GM12891 (cell line): ENCODE results near the gene PKNOX2.

ENCODE experiments used
- DNase-seq: peaks from one replicate; pipeline ENCODE4 v3.0.0; 2011; ENCODE audit warnings: low spot score; ENCODE audit not compliant: insufficient read length
- FAIRE-seq: peaks from 2 replicates; lab custom pipeline; 2011; peaks lifted over from hg19 to GRCh38; lab: Jason Lieb, UNC
- PAX5 ChIP-seq: IDR thresholded peaks from 2 replicates; pipeline ENCODE4 v1.6.1; 2011; ENCODE audit warnings: low read length, moderate library complexity, mild to moderate bottlenecking; ENCODE audit not compliant: insufficient read depth, severe bottlenecking
- POLR2A ChIP-seq: IDR thresholded peaks from 2 replicates; pipeline ENCODE4 v1.6.1; 2011; ENCODE audit warnings: low read depth, low read length, control low read depth
- POLR2AphosphoS5 ChIP-seq: IDR thresholded peaks from 2 replicates; pipeline ENCODE4 v1.6.1; 2011; ENCODE audit warnings: low read depth, low read length, control low read depth
- POU2F2 ChIP-seq: IDR thresholded peaks from 2 replicates; pipeline ENCODE4 v1.6.1; 2011; ENCODE audit warnings: low read depth, mild to moderate bottlenecking, control low read depth, low read length, moderate library complexity
- SPI1 ChIP-seq: IDR thresholded peaks from 2 replicates; pipeline ENCODE4 v1.6.1; 2011; ENCODE audit warnings: low read depth, low read length, control low read depth
- TAF1 ChIP-seq: IDR thresholded peaks from 2 replicates; pipeline ENCODE4 v1.6.1; 2011; ENCODE audit warnings: low read depth, low read length, control low read depth

PKNOX2 gene

DNA sequence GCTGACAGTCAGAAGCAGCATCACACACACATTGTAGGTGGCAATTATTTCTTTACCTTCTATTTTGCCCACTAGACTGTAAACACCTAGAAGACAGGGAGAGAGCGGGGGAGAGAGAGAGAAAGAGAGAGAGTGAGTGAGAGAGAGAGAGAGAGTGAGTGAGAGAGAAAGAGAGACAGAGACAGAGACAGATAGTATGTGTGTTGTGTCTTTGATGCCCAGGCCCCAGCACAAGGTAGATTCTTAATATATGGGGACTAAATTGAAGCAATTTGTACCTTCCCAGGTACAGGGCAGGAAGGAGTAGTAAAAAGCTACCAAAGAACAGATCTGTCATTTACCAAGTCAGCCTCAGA, 163.7 kb downstream of the PKNOX2 start:
- DNase-seq: no peak
- no peak for TF ChIP-seq POU2F2
- TF ChIP-seq POLR2AphosphoS5: no peak
- TF ChIP-seq TAF1: no peak
- no peak for TF ChIP-seq SPI1
- TF ChIP-seq POLR2A: no peak
- TF ChIP-seq PAX5: no peak
- no peak for FAIRE-seq

DNA sequence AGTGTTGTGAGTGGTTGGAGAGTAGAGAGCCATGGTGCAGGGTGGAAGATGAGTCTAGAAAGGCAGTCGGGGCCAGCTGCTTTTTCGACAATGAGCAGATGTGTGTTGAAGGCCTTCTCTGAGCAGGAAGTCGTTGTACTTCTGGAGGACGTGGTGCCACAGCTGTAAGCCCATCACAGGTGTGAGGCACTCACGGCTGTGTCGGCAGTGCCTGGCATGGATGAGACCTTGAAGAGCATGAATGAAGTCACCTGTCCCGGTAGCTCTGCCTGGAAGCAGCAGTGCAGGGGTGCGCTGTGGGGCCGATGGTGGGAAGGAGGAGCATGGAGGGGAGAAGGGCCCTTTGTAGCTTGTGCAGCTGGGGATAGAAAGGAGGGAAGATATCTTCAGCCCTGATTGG, 165.2 kb downstream of the PKNOX2 start:
- FAIRE-seq (no peak), DNase-seq (no peak)
- no peak for TF ChIP-seq POLR2AphosphoS5
- no peak for TF ChIP-seq POU2F2
- TF ChIP-seq TAF1: no peak
- TF ChIP-seq PAX5: no peak
- no peak for TF ChIP-seq SPI1
- TF ChIP-seq POLR2A: no peak

- FAIRE-seq (no peak), DNase-seq (no peak)
- TF ChIP-seq PAX5 (no peak), SPI1 (no peak), POU2F2 (no peak), POLR2AphosphoS5 (no peak), POLR2A (no peak), TAF1 (no peak)
These were observed 166.1 kb downstream of the PKNOX2 start for GRCh38 chr11:125330462-125331325.

DNA sequence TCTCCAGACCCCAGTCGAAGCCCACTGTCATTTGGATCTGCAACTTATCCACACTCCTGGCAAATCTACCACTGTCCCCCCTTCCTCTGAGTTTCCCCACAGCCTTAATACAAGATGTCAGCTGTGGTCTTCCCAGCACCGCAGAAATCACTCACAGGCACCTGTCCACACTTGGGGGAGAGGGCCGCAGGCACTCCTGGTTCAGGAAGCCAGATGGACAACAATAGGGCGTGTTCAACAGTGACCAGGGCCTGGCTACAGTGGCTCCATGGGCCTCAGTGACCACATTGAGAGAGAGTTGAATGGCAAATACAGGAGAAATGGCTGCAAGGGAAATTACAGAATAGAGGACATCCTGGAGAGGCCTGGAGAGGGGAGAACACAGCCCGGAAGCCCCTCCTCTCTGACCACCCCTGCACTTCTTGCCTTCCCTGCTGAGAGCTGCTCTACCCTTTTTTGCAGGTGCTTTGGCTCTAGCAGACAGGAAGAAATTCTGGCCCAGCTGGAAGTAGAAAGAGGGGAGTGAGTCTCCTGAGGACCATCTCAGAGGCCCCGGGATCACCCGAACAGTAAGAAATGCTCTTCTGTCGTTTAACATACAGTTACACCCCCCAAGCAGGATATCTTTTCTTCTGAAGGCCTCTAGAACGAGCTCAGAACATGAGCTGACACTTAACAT, 166.9 kb downstream of the PKNOX2 start:
- FAIRE-seq: no peak
- no peak for DNase-seq
- TF ChIP-seq PAX5: no peak
- TF ChIP-seq POU2F2: no peak
- no peak for TF ChIP-seq POLR2A
- TF ChIP-seq SPI1: no peak
- TF ChIP-seq POLR2AphosphoS5: no peak
- TF ChIP-seq TAF1: no peak

DNA sequence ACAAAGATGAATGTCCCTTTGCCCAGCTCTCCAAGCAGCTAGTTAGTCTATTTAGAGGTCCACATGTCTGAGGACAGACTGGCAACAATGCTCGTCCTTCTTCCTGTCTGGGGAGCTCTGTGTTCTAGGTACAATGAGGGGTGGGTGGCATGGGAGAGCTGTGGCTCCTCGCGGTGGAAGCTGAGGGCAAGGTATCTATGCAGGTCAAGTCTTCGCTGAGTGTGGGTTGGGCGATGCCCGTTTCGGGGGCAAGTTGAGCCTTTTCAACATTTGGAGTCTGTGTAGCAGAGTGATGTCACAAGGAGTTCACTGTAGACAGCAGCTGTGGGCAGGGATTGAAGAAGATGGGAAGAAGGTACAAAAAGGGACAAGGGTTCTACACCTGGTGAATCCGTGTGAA, 168.3 kb downstream of the PKNOX2 start:
- FAIRE-seq (no peak), DNase-seq (no peak)
- TF ChIP-seq POU2F2: no peak

DNA sequence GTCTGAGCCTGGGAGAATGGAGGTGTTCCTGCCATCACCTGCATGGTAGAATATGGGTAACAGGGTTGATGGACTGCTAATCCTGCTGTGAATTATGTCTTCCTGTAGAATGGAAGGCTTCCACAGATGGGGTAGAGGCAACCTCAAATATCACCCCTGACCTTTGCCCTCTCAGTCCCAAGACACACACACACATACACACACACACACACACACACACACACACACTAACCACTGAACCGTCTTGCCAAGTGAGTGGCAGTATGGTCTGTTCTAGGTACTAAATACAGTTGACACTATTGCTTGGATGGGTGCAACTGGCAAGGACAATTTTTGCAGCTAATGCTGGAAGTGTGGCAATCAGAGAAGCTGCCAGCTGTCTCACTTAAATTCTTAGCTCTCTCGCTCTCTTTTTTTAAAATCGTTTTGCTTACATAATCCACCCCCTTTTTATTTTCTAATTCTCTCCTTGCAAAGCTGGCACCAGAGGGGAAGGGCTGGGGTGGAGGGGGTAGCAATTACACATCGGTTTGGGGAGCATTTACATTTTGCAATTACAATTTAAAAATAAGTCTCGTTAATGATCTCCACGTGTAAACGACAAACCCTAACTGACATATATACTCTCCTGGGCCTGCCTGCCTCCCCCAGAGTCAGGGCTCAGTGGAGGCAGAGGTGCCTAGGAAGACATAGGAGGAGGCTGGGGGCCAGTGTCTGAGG, 169.0 kb downstream of the PKNOX2 start:
- FAIRE-seq (no peak), DNase-seq (no peak)
- TF ChIP-seq SPI1 (no peak), POU2F2 (no peak), PAX5 (no peak), POLR2AphosphoS5 (no peak), POLR2A (no peak), TAF1 (no peak)

- TF ChIP-seq POLR2A: no peak
- no peak for TF ChIP-seq POLR2AphosphoS5
- no peak for TF ChIP-seq TAF1
- no peak for TF ChIP-seq POU2F2
- no peak for FAIRE-seq
- DNase-seq: no peak
These were observed 170.6 kb downstream of the PKNOX2 start for GRCh38 chr11:125335106-125335505.

DNA sequence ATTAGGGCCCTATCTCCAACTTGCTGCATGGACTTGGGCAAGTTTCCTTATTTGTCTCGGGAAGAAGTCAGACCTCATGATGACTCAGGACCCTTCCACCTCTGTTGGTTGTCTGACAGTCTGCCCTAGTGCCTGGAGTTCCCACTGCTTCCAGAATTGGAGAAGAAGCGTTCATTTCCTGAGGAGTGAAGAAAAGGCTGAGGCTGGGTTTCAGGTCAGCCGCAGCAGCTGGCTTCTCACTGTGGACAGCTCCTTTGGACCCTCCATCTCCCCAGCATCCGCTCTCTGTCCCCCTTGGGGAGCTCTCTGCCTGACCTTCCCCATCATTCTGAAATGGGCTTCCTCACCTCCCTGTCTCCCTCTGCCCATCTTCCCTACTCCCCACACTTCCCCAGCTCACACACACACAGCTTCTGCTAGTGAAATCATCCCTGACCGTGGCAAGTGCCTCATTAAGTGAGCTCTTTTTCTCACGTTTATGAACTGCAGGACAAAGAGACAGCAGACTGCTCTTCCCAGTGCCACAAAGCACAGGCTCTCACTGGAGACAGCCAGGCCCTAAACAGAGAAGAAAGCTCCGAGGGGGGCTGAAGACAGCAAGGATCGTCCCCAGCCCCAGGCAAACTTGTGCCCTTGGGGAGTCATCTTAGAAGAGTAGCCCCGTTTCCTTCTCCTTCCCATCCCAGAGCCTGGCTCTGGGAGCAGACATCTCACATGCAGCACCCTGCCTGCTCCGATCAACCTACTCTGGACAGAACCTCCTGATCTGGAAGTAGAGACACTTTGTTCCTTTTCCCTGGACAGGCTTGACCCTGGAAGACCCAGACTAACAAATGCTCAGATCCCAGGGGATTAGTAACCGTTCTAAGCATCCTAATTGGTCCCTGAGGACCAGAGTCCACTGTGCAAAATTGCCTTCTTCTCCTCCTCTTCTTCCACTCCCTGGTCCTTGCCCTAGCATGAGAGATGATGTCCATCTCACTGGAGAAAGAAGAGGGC, 173.6 kb downstream of the PKNOX2 start:
- no peak for TF ChIP-seq POLR2A
- DNase-seq (no peak), FAIRE-seq (no peak)

DNA sequence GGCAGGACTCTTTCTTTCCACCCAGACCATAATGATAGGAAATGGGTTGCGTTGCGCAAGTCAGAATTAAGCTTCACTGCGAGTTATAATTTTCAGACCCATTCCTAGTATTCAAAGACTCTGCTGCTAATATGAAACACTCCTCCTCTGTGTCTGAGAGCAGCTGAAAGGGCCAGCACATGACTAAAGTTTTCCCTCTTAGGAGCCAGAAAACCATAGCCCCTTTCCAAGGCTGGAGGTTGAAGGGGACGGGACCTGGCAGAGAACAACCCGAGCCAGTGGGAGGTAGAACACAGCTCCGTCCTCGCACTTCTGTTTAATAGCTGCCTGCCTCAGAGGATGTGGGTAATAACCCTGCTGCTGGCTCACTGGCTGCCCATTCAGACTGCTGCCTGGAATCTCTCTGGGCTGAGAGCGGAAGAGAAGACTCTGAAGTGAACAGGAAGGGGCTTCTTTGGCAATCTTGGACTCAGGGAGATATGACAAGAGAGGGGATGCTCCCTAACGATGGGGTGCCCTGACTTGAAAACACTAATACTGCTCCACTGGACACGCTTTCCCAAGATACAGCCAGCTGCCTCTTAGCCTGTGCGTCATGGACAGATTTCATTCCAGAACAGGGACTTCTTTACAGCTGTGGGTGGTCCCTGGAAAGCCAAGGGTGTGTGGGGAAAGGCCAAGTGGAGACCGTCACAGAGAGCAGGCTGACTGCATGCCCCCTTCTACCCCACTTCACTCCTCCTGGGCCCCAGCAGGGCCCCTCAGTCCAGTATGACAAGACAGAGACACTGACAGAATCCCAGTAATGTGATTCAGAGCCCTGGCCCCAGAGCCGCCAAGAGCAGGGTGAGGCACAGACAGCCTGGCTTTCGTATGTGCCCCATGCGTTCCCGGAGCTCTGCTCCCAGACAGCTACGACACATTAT, 174.6 kb downstream of the PKNOX2 start:
- no peak for FAIRE-seq
- TF ChIP-seq POLR2AphosphoS5 (no peak), TAF1 (no peak)
- no peak for DNase-seq

- FAIRE-seq (no peak), DNase-seq (no peak)
- no peak for TF ChIP-seq POLR2AphosphoS5
- no peak for TF ChIP-seq POU2F2
- no peak for TF ChIP-seq POLR2A
- no peak for TF ChIP-seq PAX5
- no peak for TF ChIP-seq SPI1
- TF ChIP-seq TAF1: no peak
These were observed 177.1 kb downstream of the PKNOX2 start for GRCh38 chr11:125341676-125342075.
